ENCODE measurements around the gene FYB1.

- TF ChIP-seq CTCF (IDR thresholded peaks at IDR 0.05) (no peak), POLR2AphosphoS5 (IDR thresholded peaks at IDR 0.05) (no peak), POLR2A (IDR thresholded peaks at IDR 0.05) (no peak)
Measured at GRCh38 chr5:39159811-39160490, 59.4 kb downstream of the FYB1 start.
